ENCODE measurements around the gene DNTT. TPM values are rescaled to one million over a fixed set of nuclear protein-coding genes. Genes with fewer than 3 reads are reported as not detected.
A peak's percentile ranks its signal among the peaks of the same experiment; 100 is the strongest.

The DNTT gene
- total and polyA plus RNA-seq, 2 of the 13 experiments (the other 11 are each of a cell fraction or from before 2014, with no cell fraction given): not detected

DNA sequence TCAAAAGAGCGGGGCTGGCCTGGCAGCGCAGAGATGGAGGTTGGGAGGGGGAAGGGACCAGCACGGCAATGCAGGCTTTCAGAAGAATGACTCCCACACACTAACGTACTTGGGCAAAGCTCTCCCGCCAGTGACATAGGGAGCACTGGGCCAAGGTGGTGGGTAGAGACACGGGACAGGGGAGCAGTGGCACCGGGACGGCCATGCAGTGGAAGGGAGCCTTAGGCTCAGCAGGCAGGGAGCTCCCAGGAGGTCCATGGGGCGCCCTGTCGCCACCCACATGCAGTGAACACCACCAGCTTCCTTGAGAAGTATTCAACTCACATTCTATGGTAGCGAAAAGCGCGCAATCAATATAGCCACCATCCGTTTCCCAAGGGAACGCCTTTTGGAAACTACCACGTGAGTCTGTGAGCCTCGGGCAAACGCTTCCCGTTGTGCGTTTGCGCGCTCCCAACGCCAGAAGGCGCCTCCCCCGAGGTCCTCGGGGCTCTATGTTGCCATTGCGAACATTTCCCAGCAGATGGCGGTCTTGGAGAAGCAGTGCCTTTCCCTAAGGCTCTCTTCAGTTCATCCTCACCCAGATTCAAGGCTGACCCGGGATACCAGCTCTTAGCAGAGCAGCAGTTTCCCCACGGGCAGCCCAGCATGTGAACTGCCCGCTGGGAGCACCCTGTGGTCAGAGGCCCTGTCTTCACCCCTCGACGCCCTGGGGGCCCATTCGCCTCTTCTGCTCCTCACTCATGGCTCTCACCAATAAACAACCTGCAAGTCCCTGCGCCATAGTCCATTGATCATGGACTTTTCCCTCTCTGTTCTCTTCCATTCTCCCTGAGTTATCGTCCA lies 71.0 kb downstream of the DNTT start (continued):
- TF ChIP-seq ZNF839 (CRISPR knock-in tag; IDR thresholded peaks at IDR 0.05; ENCODE audit: borderline replicate concordance) (no peak), SIX4 (CRISPR knock-in tag; IDR thresholded peaks at IDR 0.05) (no peak), NR1H2 (CRISPR knock-in tag; IDR thresholded peaks at IDR 0.05; ENCODE audit: borderline replicate concordance, low read depth) (no peak), ZZZ3 (CRISPR knock-in tag; IDR thresholded peaks at IDR 0.05; ENCODE audit: borderline replicate concordance) (no peak), ZNF724P (CRISPR knock-in tag; IDR thresholded peaks at IDR 0.05; ENCODE audit: borderline replicate concordance) (no peak), ZNF546 (CRISPR knock-in tag; conservative IDR thresholded peaks at IDR 0.05) (no peak), BATF2 (CRISPR knock-in tag; IDR thresholded peaks at IDR 0.05) (no peak), RNF2 (conservative IDR thresholded peaks at IDR 0.05; ENCODE audit: low read depth) (no peak), NRL (CRISPR knock-in tag; IDR thresholded peaks at IDR 0.05; ENCODE audit: borderline replicate concordance) (no peak; the same call in 1 of the 2 replicates), AHR (CRISPR knock-in tag; IDR thresholded peaks at IDR 0.05) (no peak), ZNF792 (CRISPR knock-in tag; IDR thresholded peaks at IDR 0.05) (peak; percentile 77), ZNF678 (CRISPR knock-in tag; IDR thresholded peaks at IDR 0.05) (no peak), ZFP91 (CRISPR knock-in tag; IDR thresholded peaks at IDR 0.05; ENCODE audit: borderline replicate concordance) (no peak; the same call in 1 of the 2 replicates), SRSF4 (IDR thresholded peaks at IDR 0.05; ENCODE audit: low read depth, low read length, poor library complexity, severe bottlenecking) (no peak)
- TF ChIP-seq, protein P1, sequence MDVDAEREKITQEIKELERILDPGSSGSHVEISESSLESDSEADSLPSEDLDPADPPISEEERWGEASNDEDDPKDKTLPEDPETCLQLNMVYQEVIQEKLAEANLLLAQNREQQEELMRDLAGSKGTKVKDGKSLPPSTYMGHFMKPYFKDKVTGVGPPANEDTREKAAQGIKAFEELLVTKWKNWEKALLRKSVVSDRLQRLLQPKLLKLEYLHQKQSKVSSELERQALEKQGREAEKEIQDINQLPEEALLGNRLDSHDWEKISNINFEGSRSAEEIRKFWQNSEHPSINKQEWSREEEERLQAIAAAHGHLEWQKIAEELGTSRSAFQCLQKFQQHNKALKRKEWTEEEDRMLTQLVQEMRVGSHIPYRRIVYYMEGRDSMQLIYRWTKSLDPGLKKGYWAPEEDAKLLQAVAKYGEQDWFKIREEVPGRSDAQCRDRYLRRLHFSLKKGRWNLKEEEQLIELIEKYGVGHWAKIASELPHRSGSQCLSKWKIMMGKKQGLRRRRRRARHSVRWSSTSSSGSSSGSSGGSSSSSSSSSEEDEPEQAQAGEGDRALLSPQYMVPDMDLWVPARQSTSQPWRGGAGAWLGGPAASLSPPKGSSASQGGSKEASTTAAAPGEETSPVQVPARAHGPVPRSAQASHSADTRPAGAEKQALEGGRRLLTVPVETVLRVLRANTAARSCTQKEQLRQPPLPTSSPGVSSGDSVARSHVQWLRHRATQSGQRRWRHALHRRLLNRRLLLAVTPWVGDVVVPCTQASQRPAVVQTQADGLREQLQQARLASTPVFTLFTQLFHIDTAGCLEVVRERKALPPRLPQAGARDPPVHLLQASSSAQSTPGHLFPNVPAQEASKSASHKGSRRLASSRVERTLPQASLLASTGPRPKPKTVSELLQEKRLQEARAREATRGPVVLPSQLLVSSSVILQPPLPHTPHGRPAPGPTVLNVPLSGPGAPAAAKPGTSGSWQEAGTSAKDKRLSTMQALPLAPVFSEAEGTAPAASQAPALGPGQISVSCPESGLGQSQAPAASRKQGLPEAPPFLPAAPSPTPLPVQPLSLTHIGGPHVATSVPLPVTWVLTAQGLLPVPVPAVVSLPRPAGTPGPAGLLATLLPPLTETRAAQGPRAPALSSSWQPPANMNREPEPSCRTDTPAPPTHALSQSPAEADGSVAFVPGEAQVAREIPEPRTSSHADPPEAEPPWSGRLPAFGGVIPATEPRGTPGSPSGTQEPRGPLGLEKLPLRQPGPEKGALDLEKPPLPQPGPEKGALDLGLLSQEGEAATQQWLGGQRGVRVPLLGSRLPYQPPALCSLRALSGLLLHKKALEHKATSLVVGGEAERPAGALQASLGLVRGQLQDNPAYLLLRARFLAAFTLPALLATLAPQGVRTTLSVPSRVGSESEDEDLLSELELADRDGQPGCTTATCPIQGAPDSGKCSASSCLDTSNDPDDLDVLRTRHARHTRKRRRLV (CRISPR knock-in tag; IDR thresholded peaks at IDR 0.05): no peak
- TF ChIP-seq, protein P2, sequence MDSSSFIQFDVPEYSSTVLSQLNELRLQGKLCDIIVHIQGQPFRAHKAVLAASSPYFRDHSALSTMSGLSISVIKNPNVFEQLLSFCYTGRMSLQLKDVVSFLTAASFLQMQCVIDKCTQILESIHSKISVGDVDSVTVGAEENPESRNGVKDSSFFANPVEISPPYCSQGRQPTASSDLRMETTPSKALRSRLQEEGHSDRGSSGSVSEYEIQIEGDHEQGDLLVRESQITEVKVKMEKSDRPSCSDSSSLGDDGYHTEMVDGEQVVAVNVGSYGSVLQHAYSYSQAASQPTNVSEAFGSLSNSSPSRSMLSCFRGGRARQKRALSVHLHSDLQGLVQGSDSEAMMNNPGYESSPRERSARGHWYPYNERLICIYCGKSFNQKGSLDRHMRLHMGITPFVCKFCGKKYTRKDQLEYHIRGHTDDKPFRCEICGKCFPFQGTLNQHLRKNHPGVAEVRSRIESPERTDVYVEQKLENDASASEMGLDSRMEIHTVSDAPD (CRISPR knock-in tag; IDR thresholded peaks at IDR 0.05): no peak
- TF ChIP-seq, protein P3, sequence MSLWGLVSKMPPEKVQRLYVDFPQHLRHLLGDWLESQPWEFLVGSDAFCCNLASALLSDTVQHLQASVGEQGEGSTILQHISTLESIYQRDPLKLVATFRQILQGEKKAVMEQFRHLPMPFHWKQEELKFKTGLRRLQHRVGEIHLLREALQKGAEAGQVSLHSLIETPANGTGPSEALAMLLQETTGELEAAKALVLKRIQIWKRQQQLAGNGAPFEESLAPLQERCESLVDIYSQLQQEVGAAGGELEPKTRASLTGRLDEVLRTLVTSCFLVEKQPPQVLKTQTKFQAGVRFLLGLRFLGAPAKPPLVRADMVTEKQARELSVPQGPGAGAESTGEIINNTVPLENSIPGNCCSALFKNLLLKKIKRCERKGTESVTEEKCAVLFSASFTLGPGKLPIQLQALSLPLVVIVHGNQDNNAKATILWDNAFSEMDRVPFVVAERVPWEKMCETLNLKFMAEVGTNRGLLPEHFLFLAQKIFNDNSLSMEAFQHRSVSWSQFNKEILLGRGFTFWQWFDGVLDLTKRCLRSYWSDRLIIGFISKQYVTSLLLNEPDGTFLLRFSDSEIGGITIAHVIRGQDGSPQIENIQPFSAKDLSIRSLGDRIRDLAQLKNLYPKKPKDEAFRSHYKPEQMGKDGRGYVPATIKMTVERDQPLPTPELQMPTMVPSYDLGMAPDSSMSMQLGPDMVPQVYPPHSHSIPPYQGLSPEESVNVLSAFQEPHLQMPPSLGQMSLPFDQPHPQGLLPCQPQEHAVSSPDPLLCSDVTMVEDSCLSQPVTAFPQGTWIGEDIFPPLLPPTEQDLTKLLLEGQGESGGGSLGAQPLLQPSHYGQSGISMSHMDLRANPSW (CRISPR knock-in tag; IDR thresholded peaks at IDR 0.05; ENCODE audit: borderline replicate concordance): no peak
